D721Med (cell line): ENCODE results near the gene NR3C2.

ENCODE experiments used
- DNase-seq: peaks from one replicate; pipeline ENCODE4 v3.0.0; 2011; ENCODE audit warnings: low spot score; ENCODE audit not compliant: insufficient read length
- FAIRE-seq: peaks from 2 replicates; lab custom pipeline; 2011; peaks lifted over from hg19 to GRCh38; lab: Jason Lieb, UNC
- TF ChIP-seq, protein P1 (sequence below): IDR thresholded peaks from 2 replicates; pipeline ENCODE4 v1.5.1; 2012; ENCODE audit warnings: mild to moderate bottlenecking, control low read depth; ENCODE audit not compliant: insufficient read depth; ENCODE audit errors: missing control alignments

Gene NR3C2

DNA sequence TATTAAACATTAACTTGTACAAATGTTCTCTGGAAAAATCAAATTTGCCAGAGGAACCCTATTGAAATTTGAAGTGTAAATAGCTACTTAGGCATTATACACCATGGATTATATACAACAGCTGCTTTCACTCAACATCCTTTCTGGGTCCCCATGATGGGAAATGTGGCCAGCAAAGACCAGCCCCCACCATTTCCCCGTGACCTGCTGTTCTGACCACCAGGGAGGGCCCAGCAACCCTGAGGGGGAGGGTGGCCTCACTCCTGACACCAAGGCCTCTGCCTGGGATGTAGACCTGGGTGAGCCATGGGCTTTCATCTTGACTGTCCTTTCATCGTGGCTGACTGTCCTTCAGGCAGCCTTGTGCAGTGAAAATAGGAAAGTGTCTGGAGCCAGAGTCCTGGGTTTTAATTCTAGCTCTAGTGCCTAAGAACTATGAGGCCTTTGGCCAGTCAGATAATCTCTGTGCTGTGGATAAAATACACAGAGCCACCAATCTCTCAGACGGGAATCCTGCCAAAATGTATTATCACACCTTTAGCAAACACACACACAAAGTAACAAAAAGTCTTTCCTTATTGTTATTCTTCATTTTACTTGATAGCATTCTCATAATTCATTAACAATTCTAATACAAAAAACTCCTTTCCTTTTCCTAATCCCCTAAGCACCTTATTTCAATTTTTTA lies 45.1 kb downstream of the NR3C2 start:
- no peak for DNase-seq
- FAIRE-seq = no peak

GRCh38 chr4:148395771-148396170 lies 46.4 kb downstream of the NR3C2 start:
- DNase-seq (no peak), FAIRE-seq (no peak)
- TF ChIP-seq, protein P1, sequence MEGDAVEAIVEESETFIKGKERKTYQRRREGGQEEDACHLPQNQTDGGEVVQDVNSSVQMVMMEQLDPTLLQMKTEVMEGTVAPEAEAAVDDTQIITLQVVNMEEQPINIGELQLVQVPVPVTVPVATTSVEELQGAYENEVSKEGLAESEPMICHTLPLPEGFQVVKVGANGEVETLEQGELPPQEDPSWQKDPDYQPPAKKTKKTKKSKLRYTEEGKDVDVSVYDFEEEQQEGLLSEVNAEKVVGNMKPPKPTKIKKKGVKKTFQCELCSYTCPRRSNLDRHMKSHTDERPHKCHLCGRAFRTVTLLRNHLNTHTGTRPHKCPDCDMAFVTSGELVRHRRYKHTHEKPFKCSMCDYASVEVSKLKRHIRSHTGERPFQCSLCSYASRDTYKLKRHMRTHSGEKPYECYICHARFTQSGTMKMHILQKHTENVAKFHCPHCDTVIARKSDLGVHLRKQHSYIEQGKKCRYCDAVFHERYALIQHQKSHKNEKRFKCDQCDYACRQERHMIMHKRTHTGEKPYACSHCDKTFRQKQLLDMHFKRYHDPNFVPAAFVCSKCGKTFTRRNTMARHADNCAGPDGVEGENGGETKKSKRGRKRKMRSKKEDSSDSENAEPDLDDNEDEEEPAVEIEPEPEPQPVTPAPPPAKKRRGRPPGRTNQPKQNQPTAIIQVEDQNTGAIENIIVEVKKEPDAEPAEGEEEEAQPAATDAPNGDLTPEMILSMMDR = no peak

More for the DNA sequence above, 45.1 kb downstream of the NR3C2 start:
- TF ChIP-seq, protein P1 = no peak

- TF ChIP-seq, protein P1 = no peak
- FAIRE-seq (no peak), DNase-seq (no peak)
These were observed 51.2 kb downstream of the NR3C2 start for GRCh38 chr4:148391056-148391455.

DNA sequence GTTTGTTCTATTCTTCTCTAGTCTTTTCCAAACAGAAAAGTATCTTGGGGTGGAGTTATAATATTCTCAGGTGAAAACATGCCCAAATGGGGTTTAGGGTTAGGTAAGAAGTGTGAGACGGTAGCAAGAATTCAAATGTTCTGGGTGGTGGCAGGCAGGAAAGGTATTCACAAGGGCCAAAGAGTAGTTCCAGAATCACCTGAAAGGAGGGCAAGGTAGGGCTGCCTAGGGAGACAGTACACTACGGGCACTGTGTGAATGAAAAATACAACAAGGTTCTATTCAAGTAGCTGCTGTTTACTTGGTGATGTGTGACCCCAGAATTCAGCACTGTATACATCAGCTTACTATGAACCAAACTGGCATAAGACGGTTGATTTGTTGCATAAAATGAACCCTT lies 51.9 kb downstream of the NR3C2 start:
- no peak for FAIRE-seq
- TF ChIP-seq, protein P1 = no peak
- no peak for DNase-seq

- DNase-seq = no peak
- TF ChIP-seq, protein P1 = no peak
- no peak for FAIRE-seq
These were observed 61.9 kb downstream of the NR3C2 start for GRCh38 chr4:148380291-148380690.

GRCh38 chr4:148376151-148376550 lies 66.1 kb downstream of the NR3C2 start:
- TF ChIP-seq, protein P1 = no peak
- FAIRE-seq (no peak), DNase-seq (no peak)

- FAIRE-seq (no peak), DNase-seq (no peak)
- TF ChIP-seq, protein P1 = no peak
These were observed 66.6 kb downstream of the NR3C2 start for GRCh38 chr4:148375584-148375983.
